Activated naive CD4-positive, alpha-beta T cell (primary cell): ENCODE data around the gene ECEL1.

Source experiments
- DNase-seq, 4 experiments: peaks; one replicate each; lab custom pipeline; 2025; lab: John Stamatoyannopoulos, UW

ECEL1 gene

GRCh38 chr2:232522623-232523401 lies 35.2 kb upstream of the ECEL1 start:
- no peak for DNase-seq

GRCh38 chr2:232521959-232522622 lies 34.5 kb upstream of the ECEL1 start:
- peak; percentile 34 to 69 (median 60) for DNase-seq

GRCh38 chr2:232521098-232521497 lies 33.5 kb upstream of the ECEL1 start:
- DNase-seq: no peak

GRCh38 chr2:232520489-232520888 lies 32.9 kb upstream of the ECEL1 start:
- no peak for DNase-seq

GRCh38 chr2:232519581-232520438 lies 32.2 kb upstream of the ECEL1 start, which contains the start of gene PRSS56:
Gene PRSS56, plus strand, starts transcription at chr2:232520388. Its CDS starts 211 bp downstream, at chr2:232520599.
- DNase-seq: no peak

GRCh38 chr2:232518844-232519243 lies 31.2 kb upstream of the ECEL1 start:
- no peak for DNase-seq

GRCh38 chr2:232516551-232516950 lies 28.9 kb upstream of the ECEL1 start:
- no peak for DNase-seq

- no peak for DNase-seq
Measured at GRCh38 chr2:232515639-232516038, 28.0 kb upstream of the ECEL1 start.

- no peak for DNase-seq
Measured at GRCh38 chr2:232513353-232513752, 25.7 kb upstream of the ECEL1 start.

GRCh38 chr2:232512602-232513001 lies 25.0 kb upstream of the ECEL1 start:
- DNase-seq: no peak

GRCh38 chr2:232511336-232511890 lies 23.8 kb upstream of the ECEL1 start:
- DNase-seq: no peak

GRCh38 chr2:232508251-232508650 lies 20.6 kb upstream of the ECEL1 start:
- DNase-seq: no peak

- no peak for DNase-seq
Measured at GRCh38 chr2:232506709-232507108, 19.1 kb upstream of the ECEL1 start.

- no peak for DNase-seq
Measured at GRCh38 chr2:232505856-232506255, 18.2 kb upstream of the ECEL1 start.

GRCh38 chr2:232504438-232504837 lies 16.8 kb upstream of the ECEL1 start:
- DNase-seq: no peak

GRCh38 chr2:232503809-232504323 lies 16.2 kb upstream of the ECEL1 start:
- DNase-seq: no peak

GRCh38 chr2:232502911-232503808 lies 15.5 kb upstream of the ECEL1 start:
- DNase-seq: no peak

- no peak for DNase-seq
Measured at GRCh38 chr2:232502511-232502910, 14.9 kb upstream of the ECEL1 start.

- no peak for DNase-seq
Measured at GRCh38 chr2:232501794-232502390, 14.3 kb upstream of the ECEL1 start.

- DNase-seq: no peak
Measured at GRCh38 chr2:232501331-232501771, 13.7 kb upstream of the ECEL1 start.
